Left ventricle myocardium inferior (tissue), 1 donor: ENCODE results near the gene HPSE. TPM values are rescaled to one million over a fixed set of nuclear protein-coding genes. Genes with fewer than 3 reads are reported as not detected.

Source experiments
- DNase-seq: peaks from one replicate; pipeline ENCODE4 v3.0.0-alpha.2; 2020
- H3K27ac ChIP-seq: fragments of 200-600 bp; replicated peaks from 2 replicates; pipeline ENCODE4 v1.8.0; 2021
- H3K27me3 ChIP-seq: fragments of 200-600 bp; 2 replicates; pipeline ENCODE4 v1.8.0; 2021; ENCODE audit warnings: low read depth
- H3K36me3 ChIP-seq: fragments of 200-600 bp; 2 replicates; pipeline ENCODE4 v1.8.0; 2021
- H3K4me1 ChIP-seq: fragments of 200-600 bp; 2 replicates; pipeline ENCODE4 v1.8.0; 2021
- H3K4me3 ChIP-seq: fragments of 200-600 bp; 2 replicates; pipeline ENCODE4 v1.8.0; 2021; ENCODE audit warnings: mild to moderate bottlenecking, moderate library complexity
- H3K9me3 ChIP-seq: fragments of 200-600 bp; replicated peaks from 2 replicates; pipeline ENCODE4 v1.8.0; 2021
- intact Hi-C: fragments of 100-400 bp; cut with micrococcal nuclease; formaldehyde crosslinking; loops from one replicate; pipeline ENCODE4 v1.11.0; 2022
- total RNA-seq: library from RNA; stranded (reverse); fragmentation: NEBNext Ultra II Directional; extraction: Animal tissue kit (Norgen Biotek cat#: 25700); gene quantifications from one replicate; pipeline ENCODE4 v1.2.1, GENCODE V29; 2021
- TF ChIP-seq, protein P1 (sequence below): fragments of 200-600 bp; IDR thresholded peaks from 2 replicates; pipeline ENCODE4 v1.8.0; 2021; ENCODE audit warnings: antibody characterized with exemption, mild to moderate bottlenecking, borderline replicate concordance
- donor health status: DM: no; HTN: yes; CAD: no; lungs with severe emphysema.

HPSE gene
- total RNA-seq, 1 donor from 2014 or later, result 1.1 TPM

DNA sequence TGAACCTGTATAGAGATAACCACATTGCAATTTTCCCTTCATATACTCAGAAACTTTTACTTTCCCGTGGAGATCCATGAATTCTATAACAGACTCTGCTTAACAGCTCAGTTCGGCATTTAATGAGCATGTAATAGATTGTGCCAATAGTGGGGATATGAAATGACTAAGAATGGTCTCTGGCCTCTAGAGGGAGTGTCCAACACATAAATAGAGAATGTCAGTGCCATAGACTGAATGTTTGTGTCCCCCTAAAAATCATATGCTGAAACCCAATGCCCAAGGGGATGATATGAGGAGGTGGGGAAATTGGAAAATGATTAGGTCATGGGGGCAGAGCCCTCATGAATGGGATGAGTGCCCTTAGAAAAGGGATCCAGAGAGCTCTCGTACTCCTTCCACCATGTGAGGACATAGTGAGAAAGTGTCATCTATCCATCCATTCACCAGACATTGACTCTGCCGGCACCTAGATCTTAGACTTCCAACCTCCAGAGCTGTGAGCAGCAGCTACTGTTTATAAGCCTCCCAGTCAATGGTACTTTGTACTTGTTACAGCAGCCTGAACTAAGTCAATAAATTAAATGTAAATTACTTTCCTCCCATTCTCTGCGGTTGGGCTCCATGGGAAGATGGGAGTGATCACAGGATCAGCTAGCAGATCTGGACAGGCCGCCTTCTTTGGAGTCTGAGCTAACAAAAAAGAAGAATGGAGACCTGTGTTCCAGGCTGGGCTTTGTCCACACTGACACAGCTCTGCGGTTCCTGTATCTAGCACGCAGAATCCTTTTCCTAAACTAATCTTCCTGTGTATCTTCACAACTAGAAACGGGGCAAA, 28.1 kb upstream of the HPSE start:
- TF ChIP-seq, protein P1, sequence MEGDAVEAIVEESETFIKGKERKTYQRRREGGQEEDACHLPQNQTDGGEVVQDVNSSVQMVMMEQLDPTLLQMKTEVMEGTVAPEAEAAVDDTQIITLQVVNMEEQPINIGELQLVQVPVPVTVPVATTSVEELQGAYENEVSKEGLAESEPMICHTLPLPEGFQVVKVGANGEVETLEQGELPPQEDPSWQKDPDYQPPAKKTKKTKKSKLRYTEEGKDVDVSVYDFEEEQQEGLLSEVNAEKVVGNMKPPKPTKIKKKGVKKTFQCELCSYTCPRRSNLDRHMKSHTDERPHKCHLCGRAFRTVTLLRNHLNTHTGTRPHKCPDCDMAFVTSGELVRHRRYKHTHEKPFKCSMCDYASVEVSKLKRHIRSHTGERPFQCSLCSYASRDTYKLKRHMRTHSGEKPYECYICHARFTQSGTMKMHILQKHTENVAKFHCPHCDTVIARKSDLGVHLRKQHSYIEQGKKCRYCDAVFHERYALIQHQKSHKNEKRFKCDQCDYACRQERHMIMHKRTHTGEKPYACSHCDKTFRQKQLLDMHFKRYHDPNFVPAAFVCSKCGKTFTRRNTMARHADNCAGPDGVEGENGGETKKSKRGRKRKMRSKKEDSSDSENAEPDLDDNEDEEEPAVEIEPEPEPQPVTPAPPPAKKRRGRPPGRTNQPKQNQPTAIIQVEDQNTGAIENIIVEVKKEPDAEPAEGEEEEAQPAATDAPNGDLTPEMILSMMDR, result peak; percentile 40
- intact Hi-C loops, result no loop called here
- Histone ChIP-seq H3K4me3 (no peak overlapping the region), H3K27ac (no peak overlapping the region), H3K9me3 (no peaks in the 10 kb centered on the region), H3K4me1 (no peaks in the 10 kb centered on the region), H3K27me3 (no peaks in the 10 kb centered on the region), H3K36me3 (no peaks in the 10 kb centered on the region)
- no peak for DNase-seq

GRCh38 chr4:83361416-83362103, 26.9 kb upstream of the HPSE start:
- H3K9me3 ChIP-seq, result no peaks in the 10 kb centered on the region
- TF ChIP-seq, protein P1, result no peak
- no peak for DNase-seq
- H3K27ac ChIP-seq, result no peak overlapping the region
- H3K36me3 ChIP-seq, result no peaks in the 10 kb centered on the region
- intact Hi-C loops, result no loop called here
- H3K27me3 ChIP-seq, result no peaks in the 10 kb centered on the region
- H3K4me1 ChIP-seq, result no peaks in the 10 kb centered on the region
- H3K4me3 ChIP-seq, result no peak overlapping the region

- no peak for DNase-seq
- TF ChIP-seq, protein P1, result no peak
- Histone ChIP-seq H3K4me3 (no peak overlapping the region), H3K9me3 (no peaks in the 10 kb centered on the region), H3K4me1 (no peaks in the 10 kb centered on the region), H3K27me3 (no peaks in the 10 kb centered on the region), H3K27ac (no peak overlapping the region), H3K36me3 (no peaks in the 10 kb centered on the region)
- intact Hi-C loops, result no loop called here
Measured at GRCh38 chr4:83360018-83360417, 25.4 kb upstream of the HPSE start.

GRCh38 chr4:83358410-83358809, 23.8 kb upstream of the HPSE start:
- DNase-seq, result no peak
- TF ChIP-seq, protein P1, result no peak
- Histone ChIP-seq H3K27ac (no peak overlapping the region), H3K9me3 (peaks cover 10% of the 10 kb centered on the region), H3K27me3 (no peaks in the 10 kb centered on the region), H3K36me3 (no peaks in the 10 kb centered on the region), H3K4me1 (no peaks in the 10 kb centered on the region), H3K4me3 (no peak overlapping the region)
- intact Hi-C loops, result no loop called here

DNA sequence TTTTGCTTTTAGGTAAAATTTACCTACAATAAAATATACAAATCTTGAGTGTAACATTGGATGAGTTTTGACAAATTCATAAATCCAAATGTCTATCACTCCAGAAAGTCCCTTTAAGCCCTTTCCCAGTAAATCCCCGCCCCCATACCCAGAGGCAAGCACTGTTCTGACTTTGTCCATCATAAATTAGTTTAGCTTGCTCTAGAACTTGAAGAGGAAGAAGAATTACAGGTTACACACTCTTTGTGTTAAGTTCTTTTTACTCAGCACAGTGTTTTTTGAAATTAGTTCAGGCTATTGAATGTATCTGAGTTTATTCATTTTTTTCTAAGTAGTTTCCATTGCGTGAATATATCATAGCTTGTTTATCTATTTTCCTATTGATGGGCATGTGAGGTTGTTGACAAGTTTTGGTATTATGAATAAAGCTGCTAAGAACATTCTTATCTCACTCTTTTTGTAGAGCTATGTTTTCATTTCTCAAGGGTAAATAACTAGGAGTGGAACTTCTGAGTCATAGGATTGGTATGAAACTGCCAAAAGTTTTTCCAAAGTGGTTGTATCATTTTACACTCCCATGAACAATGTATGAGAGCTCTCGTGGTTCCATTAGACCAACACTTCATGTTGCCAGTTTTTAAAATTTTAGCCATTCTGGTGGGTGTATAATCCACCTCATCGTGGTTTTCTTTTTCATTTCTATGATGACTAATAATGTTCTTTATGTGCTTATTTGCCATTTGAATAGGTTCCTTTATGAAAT, 22.4 kb upstream of the HPSE start:
- H3K36me3 ChIP-seq, result no peaks in the 10 kb centered on the region
- H3K27me3 ChIP-seq, result no peaks in the 10 kb centered on the region
- H3K9me3 ChIP-seq, result peaks cover 17% of the 10 kb centered on the region
- DNase-seq, result no peak
- peak overlapping the region; percentile 29 for H3K27ac ChIP-seq
- intact Hi-C loops, result no loop called here
- no peak overlapping the region for H3K4me3 ChIP-seq
- no peaks in the 10 kb centered on the region for H3K4me1 ChIP-seq
- TF ChIP-seq, protein P1, result no peak
